Measurements from ENCODE around the gene SULT1C2.
"Not testable (repeated sequence)": the region's sequence is repeated elsewhere in the genome, so short reads cannot be mapped to it uniquely, and the experiment has no call there.

SULT1C2 gene

GRCh38 chr2:108355906-108356734 lies 67.4 kb downstream of the SULT1C2 start:
- no peak for FAIRE-seq

- not testable (repeated sequence) for FAIRE-seq
These were observed 70.6 kb downstream of the SULT1C2 start for GRCh38 chr2:108359336-108359735.

Measured in islet of Langerhans (tissue), 1 donor.